IMR-90 (cell line): ENCODE measurements around the gene NFYC. TPM values are rescaled to one million over a fixed set of nuclear protein-coding genes. Genes with fewer than 3 reads are reported as not detected.

ENCODE experiments used
- ATAC-seq: fragments of 200-7000 bp; cut with Tn5 transposase; 2 replicates; pipeline ENCODE4 v1.9.1; 2020; ENCODE audit warnings: low read depth, mild to moderate bottlenecking, moderate library complexity
- BruUV-seq: library from RNA; stranded (reverse); fragments of 400-500 nt; replicated peaks from 2 replicates; lab custom pipeline; 2021; lab: Mats Ljungman, UMichigan
- CTCF ChIA-PET: fragments of 300-600 bp; formaldehyde crosslinking; extraction: SDS; loops from one replicate; lab custom pipeline; 2021; ENCODE audit warnings: antibody characterized with exemption; lab: Yijun Ruan, JAX
- POLR2A ChIA-PET: fragments of 300-600 bp; sonication (Branson Sonifier 250); formaldehyde crosslinking; loops from one replicate; lab custom pipeline; 2022; ENCODE audit warnings: antibody characterized with exemption; ENCODE audit not compliant: unreplicated experiment; lab: Charles Lee
- DNase-seq: peaks from one replicate; pipeline ENCODE4 v3.0.0; 2013
- H2AFZ ChIP-seq: replicated peaks from 2 replicates; pipeline ENCODE3; 2013; ENCODE audit warnings: low read length, mild to moderate bottlenecking; ENCODE audit not compliant: poor library complexity
- H2AK5ac ChIP-seq: 2 replicates; pipeline ENCODE4 v1.6.1; 2013; ENCODE audit warnings: low read depth, low read length, inconsistent platforms
- H2AK9ac ChIP-seq: replicated peaks from 2 replicates; pipeline ENCODE3; 2013; ENCODE audit warnings: mild to moderate bottlenecking, low read depth, low read length, moderate library complexity; ENCODE audit not compliant: poor library complexity
- H2BK120ac ChIP-seq: 2 replicates; pipeline ENCODE4 v1.6.1; 2013; ENCODE audit warnings: low read depth, low read length, inconsistent platforms
- H2BK15ac ChIP-seq: 3 replicates; pipeline ENCODE4 v1.6.1; 2013; ENCODE audit warnings: low read depth, low read length, inconsistent platforms
- H2BK20ac ChIP-seq: 2 replicates; pipeline ENCODE4 v1.6.1; 2013; ENCODE audit warnings: low read depth, mild to moderate bottlenecking, inconsistent platforms, low read length, moderate library complexity
- H2BK5ac ChIP-seq: 2 replicates; pipeline ENCODE4 v1.6.1; 2013; ENCODE audit warnings: mild to moderate bottlenecking, low read depth, low read length, inconsistent platforms; ENCODE audit not compliant: poor library complexity, severe bottlenecking
- H3K14ac ChIP-seq: replicated peaks from 2 replicates; pipeline ENCODE4 v1.6.1; 2013; ENCODE audit warnings: low read depth, low read length, inconsistent platforms
- H3K18ac ChIP-seq: 2 replicates; pipeline ENCODE4 v1.6.1; 2013; ENCODE audit warnings: low read depth, low read length, control low read depth
- H3K23ac ChIP-seq: 2 replicates; pipeline ENCODE4 v1.6.1; 2013; ENCODE audit warnings: low read depth, low read length, inconsistent platforms
- H3K27ac ChIP-seq: 2 replicates; pipeline ENCODE4 v1.5.1; 2013; ENCODE audit warnings: mild to moderate bottlenecking, control low read depth, low read length; ENCODE audit not compliant: insufficient read depth
- H3K27me3 ChIP-seq: 2 replicates; pipeline ENCODE4 v1.6.1; 2013; ENCODE audit warnings: low read length; ENCODE audit not compliant: control insufficient read depth, insufficient read depth
- H3K36me3 ChIP-seq: 2 replicates; pipeline ENCODE4 v1.6.1; 2013; ENCODE audit warnings: low read length, mixed read lengths; ENCODE audit not compliant: control insufficient read depth, insufficient read depth
- H3K4ac ChIP-seq: 2 replicates; pipeline ENCODE4 v1.6.1; 2013; ENCODE audit warnings: low read depth, low read length, inconsistent platforms
- H3K4me1 ChIP-seq: 2 replicates; pipeline ENCODE4 v1.6.1; 2013; ENCODE audit warnings: low read length, mixed read lengths; ENCODE audit not compliant: control insufficient read depth, insufficient read depth
- H3K4me2 ChIP-seq: 2 replicates; pipeline ENCODE4 v1.6.1; 2013; ENCODE audit warnings: low read depth, mild to moderate bottlenecking, control low read depth, low read length, moderate library complexity
- H3K4me3 ChIP-seq: 2 replicates; pipeline ENCODE4 v1.5.1; 2013; ENCODE audit warnings: low read depth, mild to moderate bottlenecking, control low read depth, low read length, moderate library complexity; ENCODE audit not compliant: insufficient read depth
- H3K56ac ChIP-seq: 2 replicates; pipeline ENCODE4 v1.6.1; 2013; ENCODE audit warnings: low read length, inconsistent platforms; ENCODE audit not compliant: insufficient read depth; ENCODE audit errors: extremely low read depth
- H3K79me1 ChIP-seq, 2 experiments: 2 replicates each; pipeline ENCODE4 v1.6.1; 2013; ENCODE audit warnings: low read length in 2 of 2, inconsistent platforms in 1 of 2, low read depth in 1 of 2
- H3K9ac ChIP-seq: 2 replicates; pipeline ENCODE4 v1.6.1; 2013; ENCODE audit warnings: low read depth, low read length, control low read depth
- H3K9me1 ChIP-seq: 2 replicates; pipeline ENCODE4 v1.6.1; 2013; ENCODE audit warnings: low read length, inconsistent platforms; ENCODE audit not compliant: insufficient read depth
- H3K9me3 ChIP-seq: 2 replicates; pipeline ENCODE4 v1.6.1; 2013; ENCODE audit warnings: low read length; ENCODE audit not compliant: control insufficient read depth, insufficient read depth
- H4K20me1 ChIP-seq: 2 replicates; pipeline ENCODE4 v1.6.1; 2013; ENCODE audit warnings: low read length, inconsistent platforms; ENCODE audit not compliant: insufficient read depth
- H4K5ac ChIP-seq: 2 replicates; pipeline ENCODE4 v1.6.1; 2013; ENCODE audit warnings: mild to moderate bottlenecking, low read depth, low read length, control low read depth
- H4K8ac ChIP-seq, 2 experiments: 2 replicates each; pipeline ENCODE4 v1.6.1; 2013; ENCODE audit warnings: low read depth in 2 of 2, low read length in 2 of 2, control low read depth in 1 of 2, inconsistent platforms in 1 of 2
- H4K91ac ChIP-seq: 2 replicates; pipeline ENCODE4 v1.6.1; 2013; ENCODE audit warnings: low read depth, low read length, inconsistent platforms; ENCODE audit not compliant: insufficient read depth
- BHLHE40 ChIP-seq: fragments of 150-350 bp; IDR thresholded peaks from 2 replicates; pipeline ENCODE4 v1.6.1; 2016; ENCODE audit warnings: mild to moderate bottlenecking, low read depth, low read length
- CEBPB ChIP-seq: IDR thresholded peaks from 2 replicates; pipeline ENCODE4 v1.6.1; 2012; ENCODE audit warnings: low read depth, low read length, improper control_type of control experiment
- CTCF ChIP-seq: conservative IDR thresholded peaks from 2 replicates; pipeline ENCODE4 v1.5.1; 2012; ENCODE audit warnings: mild to moderate bottlenecking, low read depth, low read length, improper control_type of control experiment
- ELK1 ChIP-seq: fragments of 150-350 bp; IDR thresholded peaks from 2 replicates; pipeline ENCODE4 v1.6.1; 2016; ENCODE audit warnings: low read depth, mild to moderate bottlenecking, low read length, moderate library complexity, borderline replicate concordance
- FOS ChIP-seq: fragments of 150-350 bp; IDR thresholded peaks from 2 replicates; pipeline ENCODE4 v1.6.1; 2016; ENCODE audit warnings: low read depth, low read length
- MAFK ChIP-seq: IDR thresholded peaks from 2 replicates; pipeline ENCODE4 v1.6.1; 2012; ENCODE audit warnings: low read depth, low read length, improper control_type of control experiment
- MAZ ChIP-seq: IDR thresholded peaks from 2 replicates; pipeline ENCODE4 v1.6.1; 2012; ENCODE audit warnings: low read depth, mild to moderate bottlenecking, low read length, improper control_type of control experiment, moderate library complexity, borderline replicate concordance
- NFE2L2 ChIP-seq: fragments of 150-350 bp; IDR thresholded peaks from 2 replicates; pipeline ENCODE4 v1.6.1; 2016; ENCODE audit warnings: low read depth, mild to moderate bottlenecking, low read length
- RAD21 ChIP-seq: IDR thresholded peaks from 2 replicates; pipeline ENCODE4 v1.6.1; 2012; ENCODE audit warnings: low read length, improper control_type of control experiment
- RCOR1 ChIP-seq: IDR thresholded peaks from 2 replicates; pipeline ENCODE4 v1.6.1; 2012; ENCODE audit warnings: mild to moderate bottlenecking, low read length, improper control_type of control experiment; ENCODE audit not compliant: insufficient replicate concordance
- RFX5 ChIP-seq: IDR thresholded peaks from 2 replicates; pipeline ENCODE4 v1.8.0; 2012; ENCODE audit warnings: low read depth, mild to moderate bottlenecking, low read length, moderate library complexity
- USF2 ChIP-seq: fragments of 150-350 bp; IDR thresholded peaks from 2 replicates; pipeline ENCODE4 v1.6.1; 2017; ENCODE audit warnings: mild to moderate bottlenecking, antibody characterized with exemption, low read length, low read depth
- WGBS, 2 experiments: methylation state at CpG; one replicate each; pipeline versions ENCODE4 v1.1.5 to v1.1.7; 2013; ENCODE audit warnings: missing lambda C conversion rate in 2 of 2; ENCODE audit not compliant: insufficient read length in 1 of 2; ENCODE audit errors: extremely low coverage in 2 of 2; 5-methylcytosine and 5-hydroxymethylcytosine counted together
- dilution Hi-C: fragments of 300-500 bp; cut with HindIII; formaldehyde crosslinking; loops from one replicate; pipeline ENCODE4 v1.14.3; 2018; ENCODE audit warnings: low sequenced_read_pairs; ENCODE audit not compliant: unreplicated experiment
- in situ Hi-C: fragments of 300-500 bp; cut with MboI; formaldehyde crosslinking; loops from 3 replicates; pipeline ENCODE4 v1.14.3; 2019; ENCODE audit warnings: low sequenced_read_pairs, inconsistent platforms, mixed read lengths
- intact Hi-C: fragments of 100-400 bp; cut with micrococcal nuclease; formaldehyde crosslinking; loops from 2 replicates; pipeline ENCODE4 v1.10.0; 2022
- polyA plus RNA-seq, 3 experiments: library from polyadenylated mRNA; depleted of rRNA; stranded (reverse); fragments of >200 nt; gene quantifications; 2 replicates each; pipeline ENCODE4 v1.2.3, GENCODE V29; 2012; ENCODE audit warnings: low replicate concordance in 1 of 3
- total RNA-seq: library from RNA; depleted of rRNA; stranded (reverse); fragments of >200 nt; gene quantifications from 2 replicates; pipeline ENCODE4 v1.2.3, GENCODE V29; 2012

Gene NFYC
- total and polyA plus RNA-seq, 2 of the 4 experiments (the other 2 are of a cell fraction) = 45.2 to 62.2 TPM

DNA sequence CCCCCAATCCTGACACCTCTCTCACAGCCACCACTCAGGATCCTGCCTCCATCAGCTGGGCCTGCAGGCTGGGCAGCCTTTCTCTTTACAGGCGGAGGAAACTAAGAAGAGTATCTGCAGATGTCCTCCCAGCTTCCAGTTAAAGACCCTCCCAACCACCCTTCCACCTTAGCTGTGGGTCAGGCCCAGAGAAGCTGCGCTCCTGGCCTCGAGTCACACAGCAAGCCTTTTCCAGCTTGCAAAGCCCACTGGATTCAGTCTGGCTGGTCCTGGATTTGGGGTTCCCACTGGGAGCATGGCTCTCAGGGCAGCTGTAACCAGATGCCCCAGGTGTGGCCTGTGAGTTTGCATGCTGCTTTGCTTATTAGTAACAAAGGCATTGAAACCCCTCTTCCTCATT is 111.9 kb downstream of the NFYC start:
- BruUV-seq = no TSS peak
- no peak for DNase-seq
- Histone ChIP-seq H2BK5ac (no peak overlapping the region), H3K4me3 (no peak overlapping the region), H3K9me1 (no peaks in the 10 kb centered on the region; the same call in 1 of the 2 replicates), H3K27me3 (peaks cover 32% of the 10 kb centered on the region), H3K9me3 (no peaks in the 10 kb centered on the region), H3K4ac (no peak overlapping the region), H3K27ac (no peak overlapping the region), H3K56ac (no peak overlapping the region), H3K4me1 (peaks cover 11% of the 10 kb centered on the region), H3K79me1 (no peaks in the 10 kb centered on the region), H3K4me2 (no peak overlapping the region), H3K14ac (no peak overlapping the region), H3K23ac (no peak overlapping the region), H2BK20ac (no peak overlapping the region), H4K20me1 (no peaks in the 10 kb centered on the region), H2AFZ (no peak overlapping the region), H4K5ac (no peak overlapping the region), H2BK15ac (no peak overlapping the region), H3K18ac (no peak overlapping the region), H3K9ac (no peak overlapping the region), H2AK9ac (no peak overlapping the region), H2BK120ac (no peak overlapping the region), H4K91ac (no peak overlapping the region), H4K8ac (no peak overlapping the region), H3K36me3 (no peaks in the 10 kb centered on the region), H2AK5ac (no peak overlapping the region)
- dilution Hi-C loops = no loop called here
- intact Hi-C loops = no loop called here
- WGBS, 2 experiments = 100% methylated on average over 2 of the region's 3 CpGs; no CpG with 5 or more reads in 1 of the 2 experiments
- no peak for ATAC-seq
- TF ChIP-seq RCOR1 = no peak
- TF ChIP-seq RAD21 = no peak
- no peak for TF ChIP-seq CEBPB
- TF ChIP-seq USF2 = no peak
- TF ChIP-seq MAZ = no peak
- no peak for TF ChIP-seq BHLHE40
- no peak for TF ChIP-seq ELK1
- TF ChIP-seq NFE2L2 = no peak
- no peak for TF ChIP-seq CTCF
- no peak for TF ChIP-seq RFX5
- TF ChIP-seq MAFK = no peak
- TF ChIP-seq FOS = no peak
- in situ Hi-C loops = no loop called here
- POLR2A ChIA-PET = no interaction called here
- CTCF ChIA-PET = no interaction called here
